HG03280 (cell line): ENCODE results near the gene LYPD8.

Source experiments
- ATAC-seq: cut with Tn5 transposase; IDR thresholded peaks from one replicate; pipeline ENCODE4 v1.9.1; 2021; ENCODE audit warnings: mild to moderate bottlenecking, moderate library complexity; ENCODE audit not compliant: unreplicated experiment

Gene LYPD8

GRCh38 chr1:248703674-248704073 lies 51.9 kb downstream of the LYPD8 start:
- ATAC-seq = no peak

- no peak for ATAC-seq
Observed at GRCh38 chr1:248702714-248703113, 52.8 kb downstream of the LYPD8 start, which contains the start of gene OR14I1. TSS of gene OR14I1 (minus strand) at chr1:248702766.

GRCh38 chr1:248699099-248699498 lies 56.5 kb downstream of the LYPD8 start:
- no peak for ATAC-seq

GRCh38 chr1:248697907-248698306 lies 57.7 kb downstream of the LYPD8 start:
- ATAC-seq = no peak

- no peak for ATAC-seq
Observed at GRCh38 chr1:248696774-248697173, 58.8 kb downstream of the LYPD8 start.

GRCh38 chr1:248696261-248696660 lies 59.3 kb downstream of the LYPD8 start:
- no peak for ATAC-seq

- no peak for ATAC-seq
Observed at GRCh38 chr1:248695451-248696132, 60.0 kb downstream of the LYPD8 start.

GRCh38 chr1:248691567-248692155 lies 63.9 kb downstream of the LYPD8 start:
- no peak for ATAC-seq
